A549 (cell line): ENCODE measurements around the gene MAP4K4.

ENCODE experiments used
- CHD2 ChIP-seq: fragments of 150-350 bp; IDR thresholded peaks from 2 replicates; pipeline ENCODE4 v1.6.1; 2014; ENCODE audit warnings: low read length; ENCODE audit not compliant: partially characterized antibody
- EP300 ChIP-seq, 2 experiments: fragments of >200 bp; sonication (Bioruptor Twin); formaldehyde crosslinking; IDR thresholded peaks; 2 replicates in 1 of 2; 3 replicates in 1 of 2; pipeline ENCODE4 v1.6.1; 2016 to 2017
- JUN ChIP-seq, 2 experiments: fragments of >200 bp; sonication (Bioruptor Twin); formaldehyde crosslinking; IDR thresholded peaks; 2 replicates in 1 of 2; 3 replicates in 1 of 2; pipeline ENCODE4 v1.6.1; 2016 to 2017
- POLR2A ChIP-seq: IDR thresholded peaks from 2 replicates; pipeline ENCODE4 v1.6.1; 2012; ENCODE audit warnings: mild to moderate bottlenecking, low read length
- POLR2AphosphoS2 ChIP-seq: conservative IDR thresholded peaks from 2 replicates; pipeline ENCODE4 v1.6.1; 2012; ENCODE audit warnings: low read length, improper control_type of control experiment, inconsistent platforms
- REST ChIP-seq: fragments of 200-600 bp; sonication (generic); IDR thresholded peaks from 2 replicates; pipeline ENCODE4 v1.6.1; 2016; ENCODE audit warnings: antibody characterized with exemption, mild to moderate bottlenecking, moderate library complexity
- RNF2 ChIP-seq: fragments of 200-600 bp; sonication (generic); IDR thresholded peaks from 2 replicates; pipeline ENCODE4 v1.6.1; 2016; ENCODE audit warnings: low read depth, mild to moderate bottlenecking, antibody characterized with exemption, moderate library complexity, borderline replicate concordance
- ZSCAN20 ChIP-seq: fragments of 250-450 bp; sonication (Bioruptor Pico); IDR thresholded peaks from 2 replicates; pipeline ENCODE4 v1.8.0; 2022; ENCODE audit warnings: mild to moderate bottlenecking, moderate library complexity
- TF ChIP-seq, protein P1 (sequence below): fragments of >200 bp; sonication (Bioruptor Twin); formaldehyde crosslinking; IDR thresholded peaks from 3 replicates; pipeline ENCODE4 v1.5.1; 2016

GRCh38 chr2:101930019-101930418, 232.5 kb downstream of the MAP4K4 start:
- no peak for TF ChIP-seq POLR2AphosphoS2
- no peak for TF ChIP-seq POLR2A
- TF ChIP-seq JUN (IDR thresholded peaks at IDR 0.05) = no peak
- TF ChIP-seq, protein P1, sequence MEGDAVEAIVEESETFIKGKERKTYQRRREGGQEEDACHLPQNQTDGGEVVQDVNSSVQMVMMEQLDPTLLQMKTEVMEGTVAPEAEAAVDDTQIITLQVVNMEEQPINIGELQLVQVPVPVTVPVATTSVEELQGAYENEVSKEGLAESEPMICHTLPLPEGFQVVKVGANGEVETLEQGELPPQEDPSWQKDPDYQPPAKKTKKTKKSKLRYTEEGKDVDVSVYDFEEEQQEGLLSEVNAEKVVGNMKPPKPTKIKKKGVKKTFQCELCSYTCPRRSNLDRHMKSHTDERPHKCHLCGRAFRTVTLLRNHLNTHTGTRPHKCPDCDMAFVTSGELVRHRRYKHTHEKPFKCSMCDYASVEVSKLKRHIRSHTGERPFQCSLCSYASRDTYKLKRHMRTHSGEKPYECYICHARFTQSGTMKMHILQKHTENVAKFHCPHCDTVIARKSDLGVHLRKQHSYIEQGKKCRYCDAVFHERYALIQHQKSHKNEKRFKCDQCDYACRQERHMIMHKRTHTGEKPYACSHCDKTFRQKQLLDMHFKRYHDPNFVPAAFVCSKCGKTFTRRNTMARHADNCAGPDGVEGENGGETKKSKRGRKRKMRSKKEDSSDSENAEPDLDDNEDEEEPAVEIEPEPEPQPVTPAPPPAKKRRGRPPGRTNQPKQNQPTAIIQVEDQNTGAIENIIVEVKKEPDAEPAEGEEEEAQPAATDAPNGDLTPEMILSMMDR = no peak
- TF ChIP-seq RNF2 = no peak
- TF ChIP-seq ZSCAN20 (CRISPR knock-in tag) = no peak
- TF ChIP-seq REST = no peak
- TF ChIP-seq CHD2 = no peak
- TF ChIP-seq EP300 (IDR thresholded peaks at IDR 0.05) = no peak
